ENCODE data around the gene CHRD. TPM values are rescaled to one million over a fixed set of nuclear protein-coding genes. Genes with fewer than 3 reads are reported as not detected.

Gene CHRD
- total and polyA plus RNA-seq, 2 donors, result 0.24 to 2.5 TPM

Other genes starting within 250 kb of the CHRD start
- 32.2 TPM for gene EIF2B5, start 244.7 kb upstream of the CHRD start, total RNA-seq
- gene EIF2B5, start 244.7 kb upstream of the CHRD start, polyA plus RNA-seq, result 47.3 TPM
- 12.0 TPM for gene DVL3, start 224.7 kb upstream of the CHRD start, total RNA-seq
- 26.0 TPM for gene DVL3, start 224.7 kb upstream of the CHRD start, polyA plus RNA-seq
- gene AP2M1, start 205.2 kb upstream of the CHRD start, total RNA-seq, result 138 TPM
- 165 TPM for gene AP2M1, start 205.2 kb upstream of the CHRD start, polyA plus RNA-seq
- gene ABCF3, start 193.9 kb upstream of the CHRD start, total RNA-seq, result 25.0 TPM
- gene ABCF3, start 193.9 kb upstream of the CHRD start, polyA plus RNA-seq, result 60.6 TPM
- 0.05 TPM for gene VWA5B2, start 150.5 kb upstream of the CHRD start, total RNA-seq
- 0.23 TPM for gene VWA5B2, start 150.5 kb upstream of the CHRD start, polyA plus RNA-seq
- gene ALG3, start 131.1 kb upstream of the CHRD start, total RNA-seq, result 12.6 TPM
- 16.6 TPM for gene ALG3, start 131.1 kb upstream of the CHRD start, polyA plus RNA-seq
- 5.0 TPM for gene EEF1AKMT4, start 130.4 kb upstream of the CHRD start, total RNA-seq
- gene EEF1AKMT4, start 130.4 kb upstream of the CHRD start, polyA plus RNA-seq, result 2.9 TPM
- gene CAMK2N2, start 118.5 kb upstream of the CHRD start, total RNA-seq, result not detected
- gene CAMK2N2, start 118.5 kb upstream of the CHRD start, polyA plus RNA-seq, result 0.14 TPM
- gene ECE2, start 104.0 kb upstream of the CHRD start, total RNA-seq, result not detected
- not detected for gene ECE2, start 104.0 kb upstream of the CHRD start, polyA plus RNA-seq
- gene PSMD2, start 80.8 kb upstream of the CHRD start, total RNA-seq, result 136 TPM
- gene PSMD2, start 80.8 kb upstream of the CHRD start, polyA plus RNA-seq, result 76.1 TPM
- gene EIF4G1, start 65.4 kb upstream of the CHRD start, total RNA-seq, result 69.0 TPM
- 97.5 TPM for gene EIF4G1, start 65.4 kb upstream of the CHRD start, polyA plus RNA-seq
- 3.4 TPM for gene FAM131A, start 42.5 kb upstream of the CHRD start, total RNA-seq
- gene FAM131A, start 42.5 kb upstream of the CHRD start, polyA plus RNA-seq, result 11.7 TPM
- gene CLCN2, start 18.4 kb upstream of the CHRD start, total RNA-seq, result 0.85 TPM
- gene CLCN2, start 18.4 kb upstream of the CHRD start, polyA plus RNA-seq, result 7.0 TPM
- 76.0 TPM for gene POLR2H, start 18.3 kb upstream of the CHRD start, total RNA-seq
- gene POLR2H, start 18.3 kb upstream of the CHRD start, polyA plus RNA-seq, result 117 TPM
- not detected for gene THPO, start 1.8 kb upstream of the CHRD start, total RNA-seq
- 0.21 TPM for gene THPO, start 1.8 kb upstream of the CHRD start, polyA plus RNA-seq
- gene EPHB3, start 181.7 kb downstream of the CHRD start, total RNA-seq, result 1.3 TPM
- gene EPHB3, start 181.7 kb downstream of the CHRD start, polyA plus RNA-seq, result 1.1 TPM